HG03565 (cell line): ENCODE measurements around the gene PPY.
"Not testable (repeated sequence)": the region's sequence is repeated elsewhere in the genome, so short reads cannot be mapped to it uniquely, and the experiment has no call there.

Experiments used
- ATAC-seq: cut with Tn5 transposase; IDR thresholded peaks from one replicate; pipeline ENCODE4 v1.9.1; 2021; ENCODE audit warnings: mild to moderate bottlenecking, moderate library complexity; ENCODE audit not compliant: unreplicated experiment

The PPY gene

DNA sequence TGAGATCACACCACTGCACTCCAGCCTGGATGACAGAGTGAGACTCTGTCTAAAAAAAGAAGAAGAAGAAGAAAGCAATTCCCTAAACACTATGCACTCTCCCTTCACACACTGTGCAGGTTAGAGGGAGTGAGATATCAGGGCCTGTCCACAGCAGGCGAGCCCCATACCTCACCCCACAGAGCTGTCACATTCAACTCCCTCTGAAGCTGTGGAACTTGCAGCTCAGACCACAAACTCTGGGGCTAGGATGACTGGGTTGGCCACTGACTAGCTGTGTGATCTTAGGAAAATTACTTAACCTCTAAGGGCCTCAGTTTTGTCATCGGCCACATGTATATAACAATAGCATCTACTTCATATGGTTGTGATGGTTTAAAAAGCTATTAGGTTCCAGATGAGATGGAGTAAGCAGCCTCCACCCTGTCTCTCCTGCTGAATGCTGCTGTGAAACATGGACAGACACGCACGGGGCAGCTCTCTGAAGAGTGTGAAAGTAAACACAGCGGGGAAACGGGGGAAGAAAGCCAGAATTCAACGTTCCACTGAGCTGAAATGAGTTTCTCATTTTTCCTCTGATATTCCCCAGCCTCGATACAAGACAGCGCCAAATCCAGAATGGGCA lies 25.1 kb upstream of the PPY start:
- ATAC-seq, result no peak

DNA sequence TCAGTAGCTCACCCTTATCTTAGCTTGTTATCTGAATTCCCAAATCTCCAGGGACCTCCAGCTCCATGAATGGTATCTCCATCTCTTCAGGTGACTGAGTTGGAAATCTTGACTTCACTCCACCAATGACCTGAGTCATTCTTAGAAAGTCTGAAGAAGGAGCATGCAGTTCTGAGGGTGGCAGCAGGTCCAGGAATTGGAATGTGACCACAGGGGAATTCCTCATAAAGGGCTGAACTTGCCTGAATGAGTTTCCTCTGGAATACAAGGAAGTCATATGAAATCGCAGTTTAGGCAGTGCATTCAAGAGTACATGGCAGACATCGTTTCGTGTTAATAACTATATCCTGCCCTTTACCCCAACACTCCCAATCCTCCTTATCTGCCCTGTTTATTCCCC lies 24.0 kb upstream of the PPY start:
- ATAC-seq, result no peak

DNA sequence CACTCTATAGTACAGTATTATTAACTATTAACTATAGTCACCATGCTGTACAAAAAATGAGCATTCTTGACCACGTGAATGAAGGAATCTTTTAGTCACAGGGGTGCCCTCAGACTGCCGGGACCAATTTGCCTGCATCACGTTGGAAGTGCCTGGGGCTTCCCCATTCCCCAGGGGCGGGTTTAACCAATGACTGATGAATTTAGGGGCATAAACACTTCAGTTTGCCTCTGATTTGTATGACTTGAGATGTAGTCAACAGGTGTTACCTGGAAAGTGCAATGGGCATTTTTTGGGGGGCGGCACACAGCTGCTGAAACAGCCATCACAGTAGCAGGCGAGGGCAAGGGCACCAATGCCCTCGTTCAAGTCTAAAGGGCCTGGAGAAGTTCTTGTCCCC lies 20.2 kb upstream of the PPY start:
- ATAC-seq, result no peak

DNA sequence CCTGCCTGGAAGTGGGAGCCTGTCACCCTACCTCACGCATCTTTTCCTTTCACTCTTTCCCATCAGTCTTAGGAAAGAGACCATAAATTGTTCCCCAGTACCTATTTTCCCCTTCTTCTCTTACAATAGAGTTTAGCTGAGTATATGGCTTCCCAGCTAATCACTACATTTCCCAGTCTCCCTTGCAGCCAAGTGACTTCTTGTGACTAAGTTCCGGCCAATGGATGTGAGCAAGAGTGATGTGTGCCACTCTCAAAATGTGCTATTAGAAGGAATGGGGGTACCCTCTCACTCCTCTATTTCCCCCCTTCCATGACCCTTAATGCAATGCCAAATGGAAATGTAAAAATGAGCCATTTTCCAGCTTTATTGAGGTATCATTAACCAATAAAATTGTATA lies 19.7 kb upstream of the PPY start:
- no peak for ATAC-seq

DNA sequence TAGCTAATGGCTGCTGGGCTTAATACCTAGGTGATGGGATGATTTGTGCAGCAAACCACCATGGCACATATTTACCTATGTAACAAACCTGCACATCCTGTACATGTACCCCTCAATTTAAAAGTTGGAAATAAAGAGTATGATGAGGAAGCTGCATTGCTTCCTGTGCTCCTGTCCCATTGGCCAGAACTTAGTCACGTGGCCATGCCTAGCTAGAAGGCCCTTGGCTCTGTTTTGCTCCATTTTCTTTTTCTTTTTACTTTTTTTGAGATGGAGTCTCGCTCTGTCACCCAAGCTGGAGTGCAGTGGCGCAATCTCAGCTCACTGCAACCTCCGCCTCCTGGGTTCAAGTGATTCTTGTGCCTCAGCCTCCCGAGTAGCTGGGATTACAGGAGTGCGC lies 19.0 kb upstream of the PPY start:
- not testable (repeated sequence) for ATAC-seq

DNA sequence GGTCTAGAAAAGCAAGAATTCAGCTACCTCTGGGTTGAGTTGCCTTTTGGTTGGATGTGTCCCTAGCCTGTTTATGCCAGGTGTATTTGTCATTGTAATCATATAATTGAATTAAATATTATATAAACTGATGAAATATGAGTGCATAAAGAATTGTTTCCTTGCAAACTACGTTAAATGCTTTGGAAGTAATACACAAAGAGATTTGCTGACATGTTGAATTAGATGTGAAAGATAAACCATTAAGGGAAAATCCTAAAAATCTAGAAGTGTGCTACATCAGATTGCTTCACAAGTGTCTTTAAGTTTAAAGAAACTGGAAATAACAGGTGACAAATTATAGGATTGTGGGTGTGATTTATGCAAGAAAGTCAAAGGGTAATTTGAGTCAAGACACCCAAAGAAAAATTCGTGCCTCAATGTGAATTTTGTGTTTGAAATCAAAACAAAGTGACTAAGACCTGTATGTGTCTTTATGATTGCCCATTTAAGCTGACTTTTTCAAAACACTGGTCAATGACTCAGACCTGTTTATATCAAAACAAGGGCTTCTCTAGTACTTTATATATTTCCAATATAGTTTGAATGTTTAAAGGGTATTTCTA lies 16.6 kb upstream of the PPY start:
- ATAC-seq, result no peak

DNA sequence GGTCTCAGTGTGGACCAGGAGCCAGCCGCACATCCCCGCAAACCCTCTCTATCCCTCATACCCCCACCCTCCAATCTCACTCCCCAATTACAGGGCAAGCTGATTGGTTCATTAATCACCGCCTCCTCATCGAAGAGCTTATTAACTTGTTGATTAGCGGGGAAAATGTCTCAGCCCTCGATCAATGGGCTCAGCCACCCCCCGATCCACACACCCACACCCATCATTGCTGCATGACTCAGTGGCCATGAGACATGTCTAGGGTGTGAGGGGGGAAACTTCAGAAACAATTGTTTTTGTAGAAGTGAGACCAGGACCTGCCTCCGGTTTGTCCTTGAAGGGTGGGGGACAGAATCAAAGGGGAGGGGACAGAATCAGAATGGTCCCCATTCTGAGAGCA lies 13.9 kb upstream of the PPY start:
- no peak for ATAC-seq

DNA sequence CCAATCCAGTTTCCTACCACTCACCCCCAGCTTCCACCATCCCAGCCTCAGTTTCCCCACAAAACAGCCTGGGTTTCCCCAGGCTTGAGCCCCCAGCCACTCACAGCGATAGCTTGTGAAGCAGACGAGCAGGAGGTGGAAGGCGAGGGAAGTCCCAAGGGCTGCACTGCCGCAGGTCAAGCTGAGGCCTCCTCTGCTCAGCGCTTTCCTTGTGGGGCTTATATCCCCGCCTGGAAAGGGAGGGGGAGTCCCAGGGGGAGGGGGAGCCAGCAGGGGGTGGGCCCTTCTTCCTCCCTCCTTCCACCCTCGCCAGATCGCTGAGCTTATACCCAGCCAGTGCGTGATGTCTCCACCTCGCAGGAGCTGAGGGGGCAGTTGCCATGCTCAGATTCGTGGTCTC lies 11.5 kb upstream of the PPY start, which contains the start of gene PYY:
TSS of gene PYY (minus strand) at position 195 of the 400 bp plus-strand sequence. CDS start 457 bp downstream, outside the sequence.
- ATAC-seq, result no peak

DNA sequence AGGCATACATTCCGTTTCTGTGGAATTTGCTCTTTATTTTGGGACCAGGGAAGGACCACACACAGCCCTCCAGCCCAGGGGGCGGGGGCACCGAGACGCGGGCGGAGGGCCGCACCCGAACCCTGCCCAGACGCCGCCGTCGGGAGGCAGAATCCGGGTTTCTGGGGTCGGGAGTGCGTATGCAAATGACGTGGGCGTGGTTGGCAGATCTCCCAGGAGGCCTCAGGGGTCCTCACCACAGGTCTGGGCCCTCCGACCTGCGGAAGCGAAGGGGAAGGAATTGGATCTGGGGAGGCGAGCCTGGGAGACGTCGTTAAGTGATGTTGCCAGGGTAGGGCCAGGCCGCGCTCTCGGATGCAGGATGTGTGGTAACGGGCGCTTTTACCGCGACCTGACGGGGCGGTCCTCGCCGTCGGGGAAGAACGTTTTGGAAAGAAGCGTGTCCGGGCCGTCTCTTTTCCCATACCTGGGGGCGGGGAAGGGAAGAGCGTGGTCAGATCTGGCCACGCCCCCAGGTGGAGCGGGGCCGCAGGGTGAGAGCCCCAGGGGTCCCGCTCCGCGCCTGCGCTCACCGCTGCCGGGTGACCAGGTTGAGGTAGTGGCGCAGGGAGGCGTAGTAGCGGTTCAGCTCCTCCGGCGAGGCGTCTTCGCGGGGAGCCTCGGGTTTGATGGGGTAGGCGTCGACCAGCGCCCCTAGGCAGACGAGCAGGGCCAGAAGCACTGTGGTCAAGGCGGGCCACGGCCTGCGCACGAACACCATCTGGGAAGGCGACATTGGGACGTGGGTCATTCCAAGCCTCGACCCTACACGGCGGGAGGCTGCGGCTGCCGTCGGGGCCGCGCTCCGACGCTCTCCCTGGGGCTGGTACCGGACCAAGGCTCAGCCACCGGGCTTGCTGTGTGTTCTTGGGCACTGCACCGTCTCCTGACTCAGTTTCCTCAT lies 10.7 kb upstream of the PPY start:
- no peak for ATAC-seq

DNA sequence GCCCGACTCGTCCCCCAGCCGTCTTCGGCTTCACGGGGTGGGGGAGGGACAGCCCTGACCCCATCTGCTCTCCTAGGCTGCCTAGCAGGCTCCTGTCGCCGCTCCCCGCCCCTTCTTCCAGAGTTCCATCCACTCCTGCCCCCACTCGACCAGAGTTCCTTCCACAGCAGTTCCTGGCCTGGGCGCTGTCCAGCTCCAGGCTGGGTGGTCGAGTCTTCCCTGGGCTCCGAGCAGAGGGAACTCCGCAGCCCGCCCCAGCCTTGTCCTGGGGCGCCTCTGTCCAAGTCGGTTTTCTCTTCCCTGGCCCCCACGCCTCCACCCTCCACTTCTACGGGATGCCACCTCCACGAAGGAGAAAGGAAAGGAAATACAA lies 10.1 kb upstream of the PPY start:
- no peak for ATAC-seq

DNA sequence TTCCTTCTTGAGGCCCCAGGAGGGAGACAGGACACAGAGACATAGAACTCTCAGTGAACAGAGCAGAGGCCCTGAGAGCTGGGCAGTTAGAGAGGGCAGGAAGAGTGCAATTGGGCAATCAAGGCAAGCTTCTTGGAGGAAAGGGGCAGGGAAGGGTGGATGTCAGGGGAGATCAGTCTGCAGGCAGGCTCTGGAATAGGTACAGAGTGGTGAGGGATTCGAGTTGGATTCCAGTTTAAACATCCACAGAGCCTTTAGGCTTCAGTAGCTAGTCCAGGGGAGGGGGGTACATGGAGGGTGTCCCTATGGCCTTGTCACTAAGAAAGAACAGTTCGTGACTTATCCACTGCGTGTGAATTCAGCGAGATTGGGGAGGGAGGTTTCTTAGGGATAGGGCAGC lies 9.5 kb upstream of the PPY start:
- no peak for ATAC-seq

DNA sequence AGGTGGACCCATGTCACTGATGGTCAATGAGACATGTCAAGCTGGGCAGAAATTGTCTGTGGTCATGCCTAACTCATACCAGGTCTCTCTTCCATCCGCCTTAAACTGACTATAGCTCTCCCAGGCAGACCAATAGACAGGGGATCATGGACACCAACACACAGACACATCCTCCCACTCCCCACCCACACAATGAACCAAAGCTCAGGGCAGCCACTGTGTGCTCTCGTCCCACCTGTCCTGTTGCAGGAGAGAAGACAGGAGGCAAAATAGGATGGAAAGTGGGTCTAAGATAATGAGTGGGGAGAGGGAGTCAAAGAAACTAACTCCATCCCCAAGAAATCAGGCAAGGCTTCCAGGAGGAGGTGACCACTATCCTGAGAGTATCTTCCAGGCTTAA lies 8.3 kb upstream of the PPY start:
- ATAC-seq, result no peak

DNA sequence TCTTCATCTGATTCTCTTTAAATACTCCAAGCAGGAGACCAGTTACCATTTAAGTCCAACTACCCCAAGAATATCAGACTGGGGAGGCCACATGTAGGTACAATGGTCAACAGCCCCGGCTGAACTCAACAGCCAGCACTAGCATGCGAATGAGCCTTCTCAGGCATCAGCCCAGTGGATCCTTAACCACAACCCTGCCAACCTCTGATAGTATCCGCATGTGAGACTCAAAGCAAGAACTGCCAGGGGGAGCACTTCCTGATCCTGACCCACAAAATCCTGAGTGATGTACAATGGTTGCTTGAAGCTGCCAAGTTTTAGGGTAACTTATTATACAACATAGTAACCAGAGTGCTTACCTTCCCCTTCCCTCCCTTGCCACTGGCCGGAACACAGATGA lies 7.5 kb upstream of the PPY start:
- no peak for ATAC-seq

DNA sequence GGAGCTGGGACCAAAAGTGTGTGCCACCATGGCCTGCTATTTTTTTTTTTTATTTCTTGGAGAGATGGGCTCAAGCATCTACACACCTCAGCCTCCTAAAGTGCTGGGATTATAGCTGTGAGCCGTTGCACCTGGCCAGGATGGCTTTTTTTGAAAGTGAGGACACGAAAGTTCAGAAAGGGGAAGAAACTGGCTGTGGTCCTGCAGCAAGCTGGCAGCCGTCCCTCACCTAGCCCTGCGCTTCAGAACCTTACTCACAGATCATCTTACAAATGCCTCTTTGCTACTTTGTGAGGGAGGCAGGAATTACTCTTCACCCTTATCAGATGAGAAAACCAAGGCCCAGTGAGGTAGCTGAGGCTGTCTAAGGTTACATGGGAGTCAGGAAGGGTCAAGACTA lies 4.5 kb upstream of the PPY start:
- no peak for ATAC-seq

DNA sequence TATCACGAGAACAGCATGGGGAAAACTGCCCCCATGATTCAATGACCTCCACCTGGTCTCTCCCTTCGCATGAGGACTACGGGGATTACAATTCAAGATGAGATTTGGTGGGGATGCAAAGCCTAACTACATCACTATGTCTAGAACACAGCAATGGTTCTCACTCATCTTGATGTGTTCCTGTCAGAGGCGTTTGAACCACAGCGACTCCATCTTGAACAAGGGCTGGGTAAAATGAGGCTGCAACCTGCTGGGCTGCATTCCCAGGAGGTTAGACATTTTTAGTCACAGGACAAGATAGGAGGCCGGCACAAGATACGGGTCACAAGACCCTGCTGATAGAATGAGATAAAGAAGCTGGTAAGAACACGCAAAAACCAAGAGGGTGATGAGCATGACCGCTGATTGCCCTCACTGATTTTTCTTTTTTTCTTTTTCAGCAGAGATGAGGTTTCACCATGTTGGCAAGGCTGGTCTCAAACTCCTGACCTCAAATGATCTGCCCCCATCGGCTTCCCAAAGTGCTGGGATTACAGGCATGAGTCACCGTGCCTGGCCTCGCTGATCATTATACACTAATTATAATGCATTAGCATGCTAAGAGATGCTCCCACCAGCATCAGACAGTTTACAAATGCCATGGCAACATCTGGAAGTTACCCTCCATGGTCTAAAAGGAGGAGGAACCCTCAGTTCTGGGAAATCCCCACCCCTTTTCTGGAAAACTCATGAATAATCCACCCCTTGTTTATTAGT lies 3.0 kb upstream of the PPY start:
- no peak for ATAC-seq

DNA sequence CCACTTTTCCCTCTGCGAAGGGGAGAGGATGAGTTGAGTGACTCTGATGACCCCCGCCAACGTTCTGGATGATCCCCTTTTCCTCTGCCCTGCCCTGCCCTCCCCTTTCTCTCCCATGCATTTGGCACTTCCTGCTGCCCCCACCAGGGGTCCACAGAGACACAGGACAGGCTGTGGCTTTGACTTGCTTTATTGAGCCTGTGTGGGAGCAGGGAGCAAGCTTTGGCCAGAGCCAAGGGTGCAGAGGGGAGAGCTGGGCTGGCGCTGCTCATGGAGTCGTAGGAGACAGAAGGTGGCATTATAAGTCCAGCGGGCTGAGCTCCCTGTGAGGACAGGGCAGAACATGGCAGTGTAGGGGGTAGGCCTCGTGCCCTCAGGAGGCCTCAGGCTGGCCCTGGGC lies 1.6 kb downstream of the PPY start:
- ATAC-seq, result no peak

DNA sequence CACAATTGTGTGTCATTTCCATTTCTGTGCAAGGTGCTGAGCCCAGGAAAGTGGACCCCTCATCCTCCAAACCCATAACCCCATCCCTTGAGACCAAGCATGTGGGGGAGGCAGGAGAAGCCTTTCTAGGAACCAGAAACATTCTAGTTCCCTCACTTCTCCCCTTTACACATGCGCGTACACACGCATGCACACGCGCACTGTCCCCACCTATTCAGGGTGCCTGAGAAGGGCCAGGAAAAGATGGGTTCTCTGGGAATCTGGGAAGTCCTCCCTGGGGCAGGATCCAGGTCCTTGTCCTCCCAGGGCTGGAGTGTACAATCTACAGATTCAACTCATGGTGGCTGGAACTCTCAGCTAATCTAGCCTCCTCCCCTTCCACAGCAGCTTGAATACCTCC lies 2.4 kb downstream of the PPY start:
- ATAC-seq, result no peak

DNA sequence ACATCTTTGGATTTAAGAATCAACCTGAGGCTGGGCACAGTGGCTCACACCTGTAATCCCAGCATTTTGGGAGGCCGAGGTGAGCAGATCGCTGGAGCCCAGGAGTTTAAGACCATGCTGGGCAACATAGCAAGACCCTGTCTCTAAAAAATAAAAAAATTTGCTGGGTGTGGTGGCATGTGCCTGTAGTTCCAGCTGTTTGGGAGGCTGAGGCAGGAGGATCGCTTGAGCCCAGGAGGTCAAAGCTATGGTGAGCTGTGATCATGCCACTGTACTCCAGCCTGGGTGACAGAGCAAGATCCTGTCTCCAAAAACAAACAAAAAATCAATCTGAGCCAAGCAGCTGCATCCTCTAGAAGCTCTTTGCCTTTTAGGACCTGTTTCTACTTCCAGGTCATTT lies 2.8 kb downstream of the PPY start:
- not testable (repeated sequence) for ATAC-seq

DNA sequence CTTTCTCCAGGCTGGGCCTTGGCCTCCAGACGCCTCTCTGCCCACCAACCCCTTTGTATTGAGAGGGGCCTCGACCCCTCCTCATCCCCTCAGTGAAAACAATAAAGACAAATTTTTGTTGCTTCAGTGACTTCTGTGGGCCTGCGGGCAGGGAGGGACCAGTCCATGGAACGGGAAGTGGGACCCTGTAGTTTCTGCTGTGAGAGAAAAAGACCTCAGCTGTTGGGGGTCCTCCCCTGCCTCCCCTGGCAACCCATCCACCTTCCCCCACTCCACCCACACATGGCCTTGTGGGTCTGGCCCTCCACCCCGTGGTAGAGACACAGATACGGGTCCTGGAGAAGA lies 3.5 kb downstream of the PPY start:
- ATAC-seq, result no peak

DNA sequence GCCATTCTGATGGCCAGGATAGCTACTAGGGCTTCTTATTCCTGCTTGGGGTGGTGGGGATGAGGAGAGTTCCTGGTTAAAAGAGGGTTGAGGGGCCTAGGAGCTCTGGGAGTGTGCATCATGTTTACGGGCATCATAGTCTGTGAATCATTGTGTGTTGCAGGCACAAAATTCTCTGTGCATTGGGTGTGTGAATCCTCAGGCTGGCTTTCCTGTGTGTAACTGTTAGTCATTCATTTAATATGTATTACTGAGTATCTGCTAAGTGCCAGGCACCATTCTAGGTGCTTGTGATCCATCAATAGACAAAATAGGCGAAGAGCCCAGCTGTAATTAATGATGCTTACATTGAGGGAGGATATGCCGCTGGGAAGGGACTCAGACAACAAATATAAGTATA lies 5.8 kb downstream of the PPY start:
- no peak for ATAC-seq

DNA sequence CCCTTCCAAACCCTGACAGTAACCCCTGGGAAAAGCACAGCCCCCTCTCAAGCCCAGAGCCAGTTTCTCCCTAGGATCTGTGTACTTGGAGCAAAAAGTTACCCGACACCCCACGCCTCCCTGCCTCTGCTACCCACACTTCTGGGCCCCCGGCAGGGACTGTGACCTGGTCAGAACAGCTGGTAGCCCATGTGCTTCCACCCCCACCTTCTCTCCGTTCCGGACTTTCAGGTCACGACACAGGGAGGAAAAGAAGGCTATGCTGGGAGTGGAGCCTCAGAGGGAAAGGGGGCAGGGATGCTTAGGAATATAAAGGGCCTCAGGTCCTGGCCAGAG lies 6.4 kb downstream of the PPY start:
- ATAC-seq, result no peak
